ENCODE measurements around the gene KCNJ2.

The KCNJ2 gene

GRCh38 chr17:70207184-70207583, 37.9 kb downstream of the KCNJ2 start:
- TF ChIP-seq CTCF (conservative IDR thresholded peaks at IDR 0.05; ENCODE audit: low read length) (no peak), EZH2phosphoT487 (IDR thresholded peaks at IDR 0.05; ENCODE audit: borderline replicate concordance) (no peak)
- H3K9me2 ChIP-seq (replicated peaks; ENCODE audit: low read depth, low read length): no peaks in the 10 kb centered on the region

GRCh38 chr17:70208080-70208794, 38.9 kb downstream of the KCNJ2 start:
- Histone ChIP-seq H3F3A (ENCODE audit: low read depth) (no peaks in the 10 kb centered on the region), H3K4me2 (ENCODE audit: low read depth, low read length, poor library complexity, severe bottlenecking) (no peak overlapping the region), H3K9me3 (ENCODE audit: insufficient read depth, low read depth, low read length) (no peaks in the 10 kb centered on the region), H3K4me1 (ENCODE audit: insufficient read depth, low read length, poor library complexity, severe bottlenecking) (no peaks in the 10 kb centered on the region), H2AFZ (ENCODE audit: low read length) (no peak overlapping the region), H3K4me3 (ENCODE audit: low read length, poor library complexity, severe bottlenecking) (no peak overlapping the region), H3K27me3 (ENCODE audit: insufficient read depth, low read length, poor library complexity, severe bottlenecking) (no peaks in the 10 kb centered on the region), H3K79me2 (ENCODE audit: insufficient read depth, low read length) (no peaks in the 10 kb centered on the region), H4K20me1 (ENCODE audit: insufficient read depth, low read length, poor library complexity, severe bottlenecking) (no peaks in the 10 kb centered on the region), H3K9me2 (replicated peaks; ENCODE audit: low read depth, low read length) (no peaks in the 10 kb centered on the region), H3K9ac (ENCODE audit: low read depth, low read length, poor library complexity, severe bottlenecking) (no peak overlapping the region), H3K36me3 (ENCODE audit: insufficient read depth, low read length) (no peaks in the 10 kb centered on the region)
- TF ChIP-seq CTCF (conservative IDR thresholded peaks at IDR 0.05; ENCODE audit: low read length): no peak
- TF ChIP-seq EZH2phosphoT487 (IDR thresholded peaks at IDR 0.05; ENCODE audit: borderline replicate concordance): no peak

More at GRCh38 chr17:70207184-70207583, 37.9 kb downstream of the KCNJ2 start:
- H3K27me3 ChIP-seq (ENCODE audit: insufficient read depth, low read length, poor library complexity, severe bottlenecking): no peaks in the 10 kb centered on the region
- no peaks in the 10 kb centered on the region for H3F3A ChIP-seq (ENCODE audit: low read depth)
- no peaks in the 10 kb centered on the region for H3K36me3 ChIP-seq (ENCODE audit: insufficient read depth, low read length)
- H3K4me2 ChIP-seq (ENCODE audit: low read depth, low read length, poor library complexity, severe bottlenecking): no peak overlapping the region
- H2AFZ ChIP-seq (ENCODE audit: low read length): no peak overlapping the region
- H4K20me1 ChIP-seq (ENCODE audit: insufficient read depth, low read length, poor library complexity, severe bottlenecking): no peaks in the 10 kb centered on the region
- no peaks in the 10 kb centered on the region for H3K79me2 ChIP-seq (ENCODE audit: insufficient read depth, low read length)
- H3K4me3 ChIP-seq (ENCODE audit: low read length, poor library complexity, severe bottlenecking): no peak overlapping the region
- no peaks in the 10 kb centered on the region for H3K9me3 ChIP-seq (ENCODE audit: insufficient read depth, low read depth, low read length)
- H3K4me1 ChIP-seq (ENCODE audit: insufficient read depth, low read length, poor library complexity, severe bottlenecking): no peaks in the 10 kb centered on the region
- H3K9ac ChIP-seq (ENCODE audit: low read depth, low read length, poor library complexity, severe bottlenecking): no peak overlapping the region

GRCh38 chr17:70208825-70209555, 39.7 kb downstream of the KCNJ2 start:
- H3K27me3 ChIP-seq (ENCODE audit: insufficient read depth, low read length, poor library complexity, severe bottlenecking): no peaks in the 10 kb centered on the region
- no peak overlapping the region for H3K4me3 ChIP-seq (ENCODE audit: low read length, poor library complexity, severe bottlenecking)
- H3K9me3 ChIP-seq (ENCODE audit: insufficient read depth, low read depth, low read length): no peaks in the 10 kb centered on the region
- H3K4me2 ChIP-seq (ENCODE audit: low read depth, low read length, poor library complexity, severe bottlenecking): no peak overlapping the region
- TF ChIP-seq EZH2phosphoT487 (IDR thresholded peaks at IDR 0.05; ENCODE audit: borderline replicate concordance) (no peak), CTCF (conservative IDR thresholded peaks at IDR 0.05; ENCODE audit: low read length) (no peak)
- no peaks in the 10 kb centered on the region for H3K9me2 ChIP-seq (replicated peaks; ENCODE audit: low read depth, low read length)
- H3K4me1 ChIP-seq (ENCODE audit: insufficient read depth, low read length, poor library complexity, severe bottlenecking): no peaks in the 10 kb centered on the region
- no peaks in the 10 kb centered on the region for H3K79me2 ChIP-seq (ENCODE audit: insufficient read depth, low read length)
- no peaks in the 10 kb centered on the region for H3F3A ChIP-seq (ENCODE audit: low read depth)
- no peak overlapping the region for H3K9ac ChIP-seq (ENCODE audit: low read depth, low read length, poor library complexity, severe bottlenecking)
- H4K20me1 ChIP-seq (ENCODE audit: insufficient read depth, low read length, poor library complexity, severe bottlenecking): no peaks in the 10 kb centered on the region
- no peak overlapping the region for H2AFZ ChIP-seq (ENCODE audit: low read length)
- no peaks in the 10 kb centered on the region for H3K36me3 ChIP-seq (ENCODE audit: insufficient read depth, low read length)
